ENCODE measurements around the gene COASY.

COASY gene

DNA sequence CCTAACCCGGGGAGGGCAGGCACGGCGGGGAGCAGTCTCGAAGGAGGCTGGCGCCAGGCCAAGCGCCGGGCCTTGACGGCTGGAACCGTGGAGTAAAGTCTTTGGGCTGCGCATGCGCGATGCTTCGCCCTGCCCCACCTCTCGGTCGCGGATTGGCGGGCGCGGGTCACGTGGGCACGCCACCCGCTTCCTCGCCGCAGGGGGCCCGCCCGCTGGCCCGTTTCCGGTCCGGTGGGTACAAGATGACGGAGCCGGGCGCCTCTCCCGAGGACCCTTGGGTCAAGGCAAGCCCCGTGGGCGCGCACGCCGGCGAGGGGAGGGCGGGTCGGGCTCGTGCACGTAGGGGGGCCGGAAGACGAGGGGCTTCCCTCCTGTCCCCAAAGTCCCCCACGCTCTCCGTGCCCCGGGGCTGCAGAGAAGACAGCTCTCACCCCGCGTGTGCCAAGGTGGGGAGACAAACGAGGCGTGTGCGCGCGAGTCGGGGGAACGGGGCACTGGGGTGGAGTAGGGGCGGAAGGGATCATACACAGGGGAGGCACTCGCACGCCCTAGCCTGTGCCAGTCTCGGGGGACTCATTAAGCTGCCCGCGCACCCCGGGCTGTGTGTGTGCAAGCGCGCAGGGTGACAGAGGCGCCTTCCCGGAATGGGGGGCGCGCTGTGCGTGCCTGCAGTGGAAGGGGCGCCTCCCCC lies 5.1 kb downstream of the COASY start, which contains the start of gene MLX:
TSS of gene MLX (plus strand) at position 218 of the 691 bp plus-strand sequence. CDS start at position 243, 25 bp downstream.
- Histone ChIP-seq H3K4me3 (ENCODE audit: insufficient read depth, low read length, poor library complexity, severe bottlenecking) (peak within 1 kb of the TSS; percentile 79), H3K27me3 (ENCODE audit: low read length) (no peaks in the 10 kb centered on the region), H4K20me1 (ENCODE audit: low read depth, low read length) (no peaks in the 10 kb centered on the region), H2AFZ (ENCODE audit: low read depth, low read length, severe bottlenecking) (no peak within 1 kb of the TSS), H3K27ac (ENCODE audit: low read depth, low read length) (peak within 1 kb of the TSS; percentile 69), H3K9ac (ENCODE audit: low read length) (peak within 1 kb of the TSS; percentile 78), H3F3A (ENCODE audit: insufficient read depth) (0 out of 2 replicates have a peak, but pooled peaks cover 5% of the 10 kb centered on the region), H3K9me3 (ENCODE audit: insufficient read depth, low read length) (no peaks in the 10 kb centered on the region), H3K4me2 (ENCODE audit: low read depth, low read length, poor library complexity, severe bottlenecking) (peak within 1 kb of the TSS; percentile 86), H3K9me2 (replicated peaks; ENCODE audit: insufficient read depth, low read length) (no peaks in the 10 kb centered on the region), H3K79me2 (ENCODE audit: insufficient read depth, low read length) (peaks cover 35% of the 10 kb centered on the region), H3K36me3 (ENCODE audit: low read length) (peaks cover 7% of the 10 kb centered on the region; the same call in 1 of the 2 replicates)
- TF ChIP-seq EZH2phosphoT487 (conservative IDR thresholded peaks at IDR 0.05; ENCODE audit: low read length) (no peak), CTCF (IDR thresholded peaks at IDR 0.05; ENCODE audit: insufficient read depth, low read length, poor library complexity, severe bottlenecking) (no peak)

DNA sequence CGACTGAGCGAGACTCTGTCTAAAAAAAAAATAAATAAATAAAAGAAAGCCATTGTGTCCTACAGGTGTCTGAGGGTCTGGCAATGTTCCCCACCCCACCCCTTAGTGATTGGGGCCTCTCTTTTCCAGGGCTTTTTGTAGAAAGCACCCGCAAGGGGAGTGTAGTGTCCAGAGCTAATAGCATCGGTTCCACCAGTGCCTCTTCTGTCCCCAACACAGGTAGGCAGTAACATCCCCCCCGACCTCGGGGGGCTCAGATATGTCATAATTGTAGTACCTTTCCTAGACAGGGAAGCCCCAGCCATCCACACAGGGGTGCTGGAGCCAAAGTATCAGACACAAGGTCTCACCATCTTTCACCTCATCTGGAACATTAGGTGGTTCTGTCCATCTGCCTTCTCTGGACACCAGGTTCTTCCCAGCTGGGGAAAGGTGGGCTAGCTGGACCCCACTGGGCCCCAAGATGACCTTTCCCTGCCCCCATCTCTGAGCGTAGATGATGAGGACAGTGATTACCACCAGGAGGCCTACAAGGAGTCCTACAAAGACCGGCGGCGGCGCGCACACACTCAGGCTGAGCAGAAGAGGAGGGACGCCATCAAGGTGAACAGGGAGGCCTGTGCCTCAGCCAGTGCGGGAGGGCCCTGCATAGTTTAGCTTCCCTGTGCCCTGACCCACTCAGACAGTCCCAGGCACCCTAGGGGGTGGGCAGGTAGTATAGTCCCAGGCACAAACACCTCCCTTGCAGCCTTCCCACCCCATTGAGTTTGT lies 6.6 kb downstream of the COASY start:
- no peak overlapping the region for H3K27ac ChIP-seq (ENCODE audit: low read depth, low read length)
- H3K36me3 ChIP-seq (ENCODE audit: low read length): peaks cover 10% of the 10 kb centered on the region; the same call in 1 of the 2 replicates
- no peak overlapping the region for H3K9ac ChIP-seq (ENCODE audit: low read length)
- no peak overlapping the region for H3K4me2 ChIP-seq (ENCODE audit: low read depth, low read length, poor library complexity, severe bottlenecking)
- H3K4me3 ChIP-seq (ENCODE audit: insufficient read depth, low read length, poor library complexity, severe bottlenecking): no peak overlapping the region
- no peaks in the 10 kb centered on the region for H3K9me3 ChIP-seq (ENCODE audit: insufficient read depth, low read length)
- no peaks in the 10 kb centered on the region for H3K9me2 ChIP-seq (replicated peaks; ENCODE audit: insufficient read depth, low read length)
- no peak overlapping the region for H2AFZ ChIP-seq (ENCODE audit: low read depth, low read length, severe bottlenecking)
- peaks cover 20% of the 10 kb centered on the region for H3K79me2 ChIP-seq (ENCODE audit: insufficient read depth, low read length)
- peaks cover 13% of the 10 kb centered on the region; the same call in 1 of the 2 replicates for H3F3A ChIP-seq (ENCODE audit: insufficient read depth)
- no peaks in the 10 kb centered on the region for H3K27me3 ChIP-seq (ENCODE audit: low read length)
- TF ChIP-seq EZH2phosphoT487 (conservative IDR thresholded peaks at IDR 0.05; ENCODE audit: low read length): no peak
- no peak for TF ChIP-seq CTCF (IDR thresholded peaks at IDR 0.05; ENCODE audit: insufficient read depth, low read length, poor library complexity, severe bottlenecking)
- H4K20me1 ChIP-seq (ENCODE audit: low read depth, low read length): no peaks in the 10 kb centered on the region

GRCh38 chr17:42571435-42572225 lies 9.7 kb downstream of the COASY start:
- Histone ChIP-seq H3K36me3 (ENCODE audit: low read length) (peaks cover 17% of the 10 kb centered on the region; the same call in 1 of the 2 replicates), H2AFZ (ENCODE audit: low read depth, low read length, severe bottlenecking) (no peak overlapping the region), H3K79me2 (ENCODE audit: insufficient read depth, low read length) (peaks cover 15% of the 10 kb centered on the region), H3K9me2 (replicated peaks; ENCODE audit: insufficient read depth, low read length) (no peaks in the 10 kb centered on the region), H3K4me3 (ENCODE audit: insufficient read depth, low read length, poor library complexity, severe bottlenecking) (no peak overlapping the region), H4K20me1 (ENCODE audit: low read depth, low read length) (no peaks in the 10 kb centered on the region), H3K27ac (ENCODE audit: low read depth, low read length) (no peak overlapping the region), H3K4me2 (ENCODE audit: low read depth, low read length, poor library complexity, severe bottlenecking) (no peak overlapping the region), H3K9ac (ENCODE audit: low read length) (no peak overlapping the region), H3F3A (ENCODE audit: insufficient read depth) (peaks cover 25% of the 10 kb centered on the region; the same call in 1 of the 2 replicates), H3K27me3 (ENCODE audit: low read length) (no peaks in the 10 kb centered on the region), H3K9me3 (ENCODE audit: insufficient read depth, low read length) (no peaks in the 10 kb centered on the region)
- no peak for TF ChIP-seq EZH2phosphoT487 (conservative IDR thresholded peaks at IDR 0.05; ENCODE audit: low read length)
